ENCODE results near the gene SNAP25. TPM values are rescaled to one million over a fixed set of nuclear protein-coding genes. Genes with fewer than 3 reads are reported as not detected.

SNAP25 gene
- total RNA-seq, 1 donor from 2014 or later = 1.9 TPM

- no peak for DNase-seq (ENCODE audit: extremely low read depth, low read depth, low spot score)
These were observed 5.1 kb upstream of the SNAP25 start for GRCh38 chr20:10213526-10213925.

DNA sequence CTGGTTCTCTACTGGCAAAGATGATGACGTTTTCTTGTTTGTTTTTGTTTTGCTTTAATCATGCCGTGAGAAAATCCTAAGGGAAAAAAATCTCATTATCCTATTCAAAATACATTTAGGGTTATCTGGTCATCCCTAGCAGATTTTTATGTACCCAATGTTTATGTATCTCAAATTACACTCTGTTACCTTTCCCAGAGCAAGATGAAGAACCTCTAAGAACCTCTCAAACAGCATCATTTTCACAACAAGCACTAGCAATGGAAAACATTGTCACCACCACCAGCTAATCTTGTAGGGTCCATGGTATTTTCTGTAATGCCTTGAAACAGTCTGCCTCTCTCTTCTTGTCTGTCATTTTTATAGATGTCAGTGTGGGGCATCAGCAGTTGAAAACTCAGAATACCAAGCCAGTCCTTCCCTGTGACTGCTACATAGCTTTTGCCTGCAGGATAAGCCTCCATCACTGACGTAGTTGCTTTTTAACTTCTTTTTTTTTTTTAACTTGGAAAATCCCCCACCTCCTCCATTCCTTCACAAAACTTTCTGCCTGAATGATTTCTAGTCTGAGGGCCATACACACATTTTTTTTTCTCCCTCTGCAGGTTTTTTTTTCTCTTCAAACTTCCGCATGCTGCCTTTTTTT is 2.4 kb upstream of the SNAP25 start:
- DNase-seq (ENCODE audit: extremely low read depth, low read depth, low spot score) = no peak

- no peak for DNase-seq (ENCODE audit: extremely low read depth, low read depth, low spot score)
These were observed 764 bp upstream of the SNAP25 start for GRCh38 chr20:10217721-10218410.

GRCh38 chr20:10219452-10219791 is 792 bp downstream of the SNAP25 start:
- no peak for DNase-seq (ENCODE audit: extremely low read depth, low read depth, low spot score)

GRCh38 chr20:10219993-10220750 is 1.5 kb downstream of the SNAP25 start:
- DNase-seq (ENCODE audit: extremely low read depth, low read depth, low spot score) = no peak

DNA sequence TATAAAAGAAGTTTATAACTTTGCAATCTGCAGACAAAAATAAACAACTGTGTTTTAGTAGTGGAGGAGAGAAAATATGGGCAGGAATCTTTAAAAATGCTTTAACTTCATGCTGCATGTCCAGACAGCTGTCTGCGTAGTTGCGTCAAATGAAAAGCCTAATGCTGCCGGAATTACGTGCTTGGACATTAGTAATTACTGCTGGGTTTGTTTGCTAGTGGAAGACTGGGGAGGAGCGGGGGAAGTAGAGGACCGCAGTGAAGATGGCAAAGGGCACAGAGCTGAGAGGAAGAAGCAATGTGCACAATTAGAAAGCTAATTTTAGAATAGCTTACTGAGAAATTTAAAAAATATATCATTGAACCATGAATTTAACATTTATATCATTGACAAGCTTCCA is 2.4 kb downstream of the SNAP25 start:
- DNase-seq (ENCODE audit: extremely low read depth, low read depth, low spot score) = no peak

DNA sequence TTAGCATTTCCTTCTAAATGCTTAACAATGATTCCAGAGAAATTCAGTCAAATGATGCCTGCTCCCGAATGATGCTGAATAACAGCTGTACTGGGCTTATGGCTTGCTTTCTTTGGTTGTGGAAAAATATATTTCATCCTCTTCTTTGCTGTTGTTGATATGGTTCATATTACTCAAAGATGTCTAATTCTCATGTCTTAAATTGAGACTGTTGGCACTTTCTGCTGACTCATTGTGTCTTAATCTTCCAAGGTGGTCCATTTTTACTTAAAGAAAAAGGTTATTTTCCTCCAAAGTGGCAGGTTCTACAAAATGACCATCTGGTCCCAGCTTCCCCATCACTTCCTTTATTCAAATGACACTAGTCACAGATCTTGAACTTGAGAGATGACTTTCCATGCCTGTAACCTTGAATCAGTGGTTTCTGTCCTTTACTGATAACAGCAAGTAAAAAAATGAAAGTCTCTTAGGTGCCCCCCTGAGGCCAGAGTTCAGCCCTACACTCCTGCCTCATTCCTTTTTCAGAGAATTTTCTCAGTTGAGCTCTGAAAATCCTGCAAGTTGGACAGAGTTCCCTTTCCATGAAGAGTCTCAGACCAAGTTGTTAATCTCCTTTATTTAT is 6.9 kb downstream of the SNAP25 start:
- DNase-seq (ENCODE audit: extremely low read depth, low read depth, low spot score) = no peak

DNA sequence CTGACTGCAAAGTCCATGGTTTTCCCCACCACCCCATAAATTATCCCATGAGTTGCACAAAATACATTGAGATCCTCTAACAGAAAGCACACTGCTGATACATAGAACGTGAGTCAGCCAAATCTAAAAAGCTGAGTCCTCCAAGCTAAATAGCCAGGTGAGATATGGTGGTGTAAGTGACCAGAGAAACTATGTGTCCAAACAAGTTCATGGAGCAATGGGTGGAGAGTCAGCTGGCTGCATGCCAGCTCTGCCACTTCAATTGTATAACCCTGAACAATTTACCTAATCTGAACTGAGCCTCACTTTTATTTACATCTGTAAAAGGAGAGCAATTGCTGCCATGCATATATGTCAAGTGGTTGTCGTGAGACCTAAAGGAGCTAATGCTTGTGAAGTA is 9.7 kb downstream of the SNAP25 start:
- DNase-seq (ENCODE audit: extremely low read depth, low read depth, low spot score) = no peak

GRCh38 chr20:10231290-10231689 is 12.7 kb downstream of the SNAP25 start:
- no peak for DNase-seq (ENCODE audit: extremely low read depth, low read depth, low spot score)

DNA sequence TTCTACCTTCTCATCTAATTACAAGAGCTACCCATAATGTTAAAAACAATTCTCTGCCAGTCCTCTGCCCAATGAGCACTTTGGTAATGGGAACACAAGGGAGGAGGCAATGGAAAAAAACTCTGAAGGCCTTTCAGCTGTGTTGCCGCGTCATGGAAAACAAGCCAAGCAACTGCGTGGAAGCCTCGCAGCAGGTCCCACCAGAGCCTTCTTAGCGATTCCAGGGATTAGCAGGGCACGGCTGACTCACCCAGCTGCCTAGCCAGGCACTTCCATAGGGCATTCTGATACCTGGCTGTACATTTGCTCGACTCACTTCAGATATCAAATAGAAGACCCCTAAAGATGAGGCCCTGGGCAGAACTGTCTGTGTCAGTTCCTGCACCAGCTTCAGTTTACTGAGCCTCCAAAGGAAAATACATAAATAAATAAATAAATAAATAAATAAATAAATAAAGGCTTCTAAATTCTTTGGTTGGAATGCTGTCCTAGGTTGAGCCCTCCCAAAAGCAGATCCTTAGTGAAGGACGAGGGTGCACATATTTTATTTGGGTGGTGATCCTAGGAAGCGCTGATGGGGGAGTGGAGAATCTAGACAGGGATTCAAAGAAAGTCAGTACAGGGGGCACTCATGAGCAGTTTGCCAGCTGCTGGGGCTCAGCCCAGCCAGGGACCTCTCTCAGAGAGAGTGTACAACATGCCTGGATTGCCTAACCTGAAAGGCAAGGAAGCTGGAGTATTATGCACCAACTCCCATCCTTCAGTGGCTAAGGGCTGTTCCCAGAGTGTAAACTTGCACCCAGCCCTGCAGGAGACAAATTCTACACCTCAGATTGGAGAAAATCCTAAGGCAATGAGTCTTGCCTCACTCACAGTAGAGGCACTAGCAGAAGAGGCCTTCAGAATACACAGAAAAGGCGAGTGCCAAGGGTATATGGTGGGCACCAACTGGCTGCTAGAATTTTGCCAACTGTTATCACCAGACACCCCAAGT is 18.2 kb downstream of the SNAP25 start:
- DNase-seq (ENCODE audit: extremely low read depth, low read depth, low spot score) = no peak

DNA sequence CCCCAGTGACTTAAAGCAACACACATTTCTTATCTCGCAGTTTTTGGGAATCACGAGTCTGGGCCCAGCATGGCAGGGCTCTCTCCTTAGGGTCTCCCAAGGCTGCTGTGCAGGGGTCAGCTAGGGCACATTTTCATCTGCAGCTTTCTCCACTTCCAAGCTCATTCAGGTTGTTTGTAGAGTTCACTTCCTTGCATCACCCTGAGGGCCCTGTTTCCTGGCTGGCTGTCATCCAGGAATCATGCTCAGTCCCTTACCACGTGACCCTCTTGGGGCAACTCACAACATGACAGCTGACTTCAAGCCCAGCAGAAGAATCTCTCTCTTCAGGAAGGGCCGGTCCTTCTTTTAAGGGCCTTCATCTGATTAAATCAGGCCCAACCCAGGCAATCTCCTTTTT is 21.3 kb downstream of the SNAP25 start:
- no peak for DNase-seq (ENCODE audit: extremely low read depth, low read depth, low spot score)

DNA sequence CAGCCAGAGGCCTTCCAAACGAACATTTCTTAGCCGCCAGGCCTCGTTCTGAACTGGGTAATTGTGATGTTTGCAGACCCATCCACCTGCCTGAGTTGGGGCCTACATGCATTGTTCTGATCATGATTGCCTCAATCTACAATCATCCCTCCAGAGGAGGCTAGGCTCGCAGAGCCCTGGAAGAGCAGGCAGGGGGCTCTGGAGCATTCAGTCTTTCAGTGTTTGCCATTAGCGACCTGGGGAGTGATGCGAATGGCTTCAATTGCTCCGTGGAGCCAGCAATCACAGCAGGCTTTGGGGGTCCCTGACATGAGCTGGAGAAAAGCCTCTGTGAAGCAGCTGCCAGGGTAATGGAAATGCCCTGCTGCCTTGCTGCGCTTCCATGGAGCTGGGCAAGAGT is 22.0 kb downstream of the SNAP25 start:
- DNase-seq (ENCODE audit: extremely low read depth, low read depth, low spot score) = no peak

DNA sequence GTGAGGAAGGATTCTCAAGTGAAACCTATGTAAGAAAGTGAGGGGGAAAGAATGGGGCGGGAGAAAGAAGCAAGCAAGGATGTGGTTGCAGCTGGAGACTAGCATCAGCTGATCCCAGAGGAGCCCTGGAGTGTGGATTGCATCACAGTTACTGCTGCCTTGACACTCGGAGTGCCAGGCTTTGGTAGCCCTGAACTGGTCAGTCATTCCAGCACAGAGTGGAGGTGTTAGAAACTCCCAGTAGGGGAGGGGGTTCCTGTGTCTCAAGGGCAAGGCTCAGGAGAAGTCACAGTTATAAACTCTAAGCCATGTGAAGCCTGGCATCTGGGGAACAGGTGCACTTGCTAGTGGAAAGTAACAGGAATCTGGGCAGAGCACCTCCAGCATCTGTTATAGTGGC is 23.5 kb downstream of the SNAP25 start:
- no peak for DNase-seq (ENCODE audit: extremely low read depth, low read depth, low spot score)

DNA sequence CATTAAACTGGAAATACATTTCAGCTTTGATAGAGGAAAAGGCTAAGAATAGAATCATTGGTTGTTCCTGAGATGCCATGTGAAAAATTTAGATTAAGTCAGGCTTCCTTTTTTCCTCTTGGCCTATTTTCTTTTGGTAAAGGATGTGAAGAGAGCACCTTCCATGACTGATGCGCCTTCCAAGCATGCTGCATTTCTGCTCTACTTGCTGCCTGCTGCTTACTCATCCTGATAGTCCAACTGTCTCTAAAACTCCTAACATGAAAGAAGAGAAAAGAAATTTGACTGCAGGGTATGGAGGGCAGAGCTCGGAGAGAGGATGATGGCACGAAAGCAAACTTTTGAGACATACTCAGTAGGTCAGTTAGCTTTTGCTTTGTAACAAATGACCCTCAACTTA is 28.8 kb downstream of the SNAP25 start:
- DNase-seq (ENCODE audit: extremely low read depth, low read depth, low spot score) = no peak

DNA sequence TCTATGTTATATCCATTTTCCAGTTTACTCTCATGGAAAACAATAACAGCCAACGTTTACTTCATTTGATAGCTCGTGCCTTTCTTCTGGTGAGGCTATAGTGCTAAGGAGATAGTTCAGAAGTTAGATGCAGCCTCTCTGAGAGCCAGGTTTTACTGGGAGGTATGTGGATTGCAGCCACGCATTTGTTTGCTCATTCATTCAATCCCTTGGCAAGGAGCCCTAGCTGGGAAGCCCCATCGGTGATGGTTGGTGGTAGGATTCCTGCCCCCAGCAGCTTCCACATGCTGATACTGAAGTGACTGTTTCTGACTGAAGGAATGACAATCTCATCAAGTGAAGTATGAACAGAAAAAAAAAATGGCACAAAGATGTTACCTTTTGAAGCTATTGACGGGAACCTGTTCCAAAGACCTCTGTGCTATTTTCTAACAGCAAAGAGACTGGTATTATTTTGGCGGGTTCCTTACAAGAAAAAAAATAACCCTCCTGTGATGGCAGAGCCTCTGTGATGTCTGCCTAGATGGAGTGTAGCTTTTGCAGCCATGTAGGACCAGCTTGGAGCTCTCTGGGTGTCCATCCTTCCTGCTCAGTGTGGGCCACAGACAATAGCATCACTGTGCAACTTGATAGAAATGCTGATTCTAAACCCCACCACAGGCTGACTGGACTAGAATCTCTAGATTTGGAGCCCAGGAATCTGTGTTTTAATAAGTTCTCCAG is 30.6 kb downstream of the SNAP25 start:
- no peak for DNase-seq (ENCODE audit: extremely low read depth, low read depth, low spot score)

DNA sequence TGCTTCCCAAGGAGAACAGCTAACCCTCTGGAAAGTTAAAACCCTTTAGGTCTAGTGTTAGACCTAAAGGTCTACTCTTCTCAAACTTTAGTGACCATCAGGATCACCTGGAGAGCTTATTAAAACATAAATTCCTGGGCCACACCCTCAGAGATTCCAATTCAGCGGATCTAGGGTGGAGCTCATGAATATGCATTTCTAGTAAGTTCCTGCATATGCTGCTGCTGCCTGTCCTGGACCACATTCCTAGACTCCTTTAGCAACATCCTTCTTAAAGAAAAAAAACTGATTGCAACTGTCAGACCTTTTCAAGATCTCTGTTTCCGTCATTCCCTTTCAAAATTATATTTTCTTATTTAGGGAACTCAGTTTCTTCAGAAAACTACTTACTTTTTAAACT is 31.2 kb downstream of the SNAP25 start:
- DNase-seq (ENCODE audit: extremely low read depth, low read depth, low spot score) = no peak

DNA sequence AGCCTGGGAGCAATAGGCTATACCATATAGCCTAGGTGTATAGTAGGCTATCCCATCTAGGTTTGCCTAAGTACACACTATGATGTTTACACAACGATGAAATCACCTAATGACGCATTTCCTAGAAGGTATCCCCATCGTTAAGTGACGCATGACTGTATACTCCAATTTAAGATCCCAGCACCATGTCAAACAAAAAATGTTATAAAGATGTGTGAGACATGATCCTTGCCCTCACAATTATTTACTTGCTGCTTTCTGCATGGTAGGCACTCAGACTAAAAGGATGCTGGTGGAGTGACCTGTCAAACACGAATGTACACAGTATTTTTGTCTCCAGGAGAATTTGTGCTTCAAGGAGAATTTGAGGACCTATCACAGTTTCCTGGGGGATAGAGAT is 32.3 kb downstream of the SNAP25 start:
- DNase-seq (ENCODE audit: extremely low read depth, low read depth, low spot score) = peak; percentile 22

DNA sequence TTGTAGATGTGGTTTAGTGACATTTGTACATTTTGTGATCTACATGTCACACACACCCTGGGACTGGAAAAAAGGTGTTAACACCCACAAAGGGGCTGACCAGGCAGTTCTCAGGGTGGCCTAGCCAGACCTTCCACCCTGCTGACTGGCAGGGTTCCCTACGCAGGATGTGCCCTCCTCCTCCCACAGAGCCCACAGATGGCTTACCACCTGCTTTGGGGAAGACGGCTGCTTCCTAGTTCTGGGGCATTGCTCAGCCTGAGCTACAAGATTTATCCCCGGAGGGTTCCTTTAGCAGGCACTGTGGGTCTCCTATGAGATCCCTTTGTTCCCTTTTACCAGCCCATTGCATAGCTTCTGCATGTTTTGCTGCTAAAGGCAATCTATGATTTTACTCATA is 35.1 kb downstream of the SNAP25 start:
- DNase-seq (ENCODE audit: extremely low read depth, low read depth, low spot score) = no peak

- no peak for DNase-seq (ENCODE audit: extremely low read depth, low read depth, low spot score)
These were observed 37.2 kb downstream of the SNAP25 start for GRCh38 chr20:10255846-10256245.

DNA sequence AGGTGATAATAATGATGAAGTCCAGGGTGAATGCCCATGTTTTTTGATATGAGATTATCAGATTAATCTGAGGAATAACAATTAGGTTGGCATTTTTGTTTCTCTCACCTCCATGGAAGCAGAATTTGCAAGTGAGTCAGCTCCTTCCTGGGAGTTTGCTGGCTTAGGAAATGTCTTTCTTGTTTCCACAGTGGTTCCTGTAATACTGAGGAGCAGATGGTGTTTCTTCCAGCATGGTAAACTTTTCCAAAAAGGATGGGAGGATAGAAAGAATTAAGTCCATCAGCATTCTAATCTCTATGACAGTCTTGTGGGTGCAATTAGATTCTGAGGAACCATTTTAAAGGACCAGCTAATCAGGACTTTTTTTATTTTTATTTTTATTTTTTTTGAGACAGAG is 40.5 kb downstream of the SNAP25 start:
- no peak for DNase-seq (ENCODE audit: extremely low read depth, low read depth, low spot score)
